ENCODE results near the gene LMO7.

DNA sequence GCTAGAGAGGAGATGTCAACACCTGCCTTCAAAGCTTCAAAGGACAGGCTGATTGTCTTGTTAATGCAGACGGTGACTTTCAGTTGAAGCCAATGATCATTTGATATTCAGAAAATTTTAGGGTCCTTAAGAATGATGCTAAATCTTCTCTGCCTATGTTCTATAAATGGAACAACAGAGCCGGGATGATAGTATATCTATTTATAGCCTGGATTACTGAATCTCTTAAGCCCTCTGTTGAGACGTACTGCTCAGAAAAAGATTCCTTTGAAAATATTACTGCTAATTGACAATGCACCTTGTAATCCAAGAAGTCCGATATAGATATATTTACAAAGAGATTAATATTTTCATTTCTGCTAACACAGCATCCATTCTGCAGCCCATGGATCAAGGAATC lies 35.8 kb upstream of the LMO7 start:
- TF ChIP-seq EGR1 (IDR thresholded peaks at IDR 0.05) (no peak), EP300 (IDR thresholded peaks at IDR 0.05; ENCODE audit: borderline replicate concordance) (no peak), NFIC (IDR thresholded peaks at IDR 0.05) (no peak)
- TF ChIP-seq, protein P1, sequence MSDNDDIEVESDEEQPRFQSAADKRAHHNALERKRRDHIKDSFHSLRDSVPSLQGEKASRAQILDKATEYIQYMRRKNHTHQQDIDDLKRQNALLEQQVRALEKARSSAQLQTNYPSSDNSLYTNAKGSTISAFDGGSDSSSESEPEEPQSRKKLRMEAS (IDR thresholded peaks at IDR 0.05), result no peak
- TF ChIP-seq, protein P2, sequence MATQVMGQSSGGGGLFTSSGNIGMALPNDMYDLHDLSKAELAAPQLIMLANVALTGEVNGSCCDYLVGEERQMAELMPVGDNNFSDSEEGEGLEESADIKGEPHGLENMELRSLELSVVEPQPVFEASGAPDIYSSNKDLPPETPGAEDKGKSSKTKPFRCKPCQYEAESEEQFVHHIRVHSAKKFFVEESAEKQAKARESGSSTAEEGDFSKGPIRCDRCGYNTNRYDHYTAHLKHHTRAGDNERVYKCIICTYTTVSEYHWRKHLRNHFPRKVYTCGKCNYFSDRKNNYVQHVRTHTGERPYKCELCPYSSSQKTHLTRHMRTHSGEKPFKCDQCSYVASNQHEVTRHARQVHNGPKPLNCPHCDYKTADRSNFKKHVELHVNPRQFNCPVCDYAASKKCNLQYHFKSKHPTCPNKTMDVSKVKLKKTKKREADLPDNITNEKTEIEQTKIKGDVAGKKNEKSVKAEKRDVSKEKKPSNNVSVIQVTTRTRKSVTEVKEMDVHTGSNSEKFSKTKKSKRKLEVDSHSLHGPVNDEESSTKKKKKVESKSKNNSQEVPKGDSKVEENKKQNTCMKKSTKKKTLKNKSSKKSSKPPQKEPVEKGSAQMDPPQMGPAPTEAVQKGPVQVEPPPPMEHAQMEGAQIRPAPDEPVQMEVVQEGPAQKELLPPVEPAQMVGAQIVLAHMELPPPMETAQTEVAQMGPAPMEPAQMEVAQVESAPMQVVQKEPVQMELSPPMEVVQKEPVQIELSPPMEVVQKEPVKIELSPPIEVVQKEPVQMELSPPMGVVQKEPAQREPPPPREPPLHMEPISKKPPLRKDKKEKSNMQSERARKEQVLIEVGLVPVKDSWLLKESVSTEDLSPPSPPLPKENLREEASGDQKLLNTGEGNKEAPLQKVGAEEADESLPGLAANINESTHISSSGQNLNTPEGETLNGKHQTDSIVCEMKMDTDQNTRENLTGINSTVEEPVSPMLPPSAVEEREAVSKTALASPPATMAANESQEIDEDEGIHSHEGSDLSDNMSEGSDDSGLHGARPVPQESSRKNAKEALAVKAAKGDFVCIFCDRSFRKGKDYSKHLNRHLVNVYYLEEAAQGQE (IDR thresholded peaks at IDR 0.05; ENCODE audit: low read depth), result no peak
